8988T (cell line): ENCODE measurements around the gene IFTAP.
"Not testable (repeated sequence)": the region's sequence is repeated elsewhere in the genome, so short reads cannot be mapped to it uniquely, and the experiment has no call there.

ENCODE experiments used
- DNase-seq: peaks from one replicate; pipeline ENCODE4 v3.0.0; 2011

IFTAP gene

DNA sequence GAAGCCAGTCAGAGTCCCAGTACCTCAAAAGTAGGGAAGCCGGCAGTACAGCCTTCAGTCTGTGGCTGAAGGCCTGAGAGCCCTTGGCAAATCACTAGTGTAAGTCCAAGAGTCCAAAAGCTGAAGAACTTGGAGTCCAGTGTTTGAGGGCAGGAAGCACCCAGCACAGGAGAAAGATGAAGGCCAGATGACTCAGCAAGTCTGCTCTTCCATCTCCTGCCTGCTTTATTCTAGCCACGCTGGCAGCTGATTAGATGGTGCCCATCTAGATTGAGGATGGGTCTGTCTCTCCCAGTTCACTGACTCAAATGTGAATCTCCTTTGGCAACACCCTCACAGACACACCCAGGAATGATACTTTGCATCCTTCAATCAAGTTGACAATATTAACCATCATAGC is 67.1 kb downstream of the IFTAP start:
- DNase-seq: not testable (repeated sequence)

DNA sequence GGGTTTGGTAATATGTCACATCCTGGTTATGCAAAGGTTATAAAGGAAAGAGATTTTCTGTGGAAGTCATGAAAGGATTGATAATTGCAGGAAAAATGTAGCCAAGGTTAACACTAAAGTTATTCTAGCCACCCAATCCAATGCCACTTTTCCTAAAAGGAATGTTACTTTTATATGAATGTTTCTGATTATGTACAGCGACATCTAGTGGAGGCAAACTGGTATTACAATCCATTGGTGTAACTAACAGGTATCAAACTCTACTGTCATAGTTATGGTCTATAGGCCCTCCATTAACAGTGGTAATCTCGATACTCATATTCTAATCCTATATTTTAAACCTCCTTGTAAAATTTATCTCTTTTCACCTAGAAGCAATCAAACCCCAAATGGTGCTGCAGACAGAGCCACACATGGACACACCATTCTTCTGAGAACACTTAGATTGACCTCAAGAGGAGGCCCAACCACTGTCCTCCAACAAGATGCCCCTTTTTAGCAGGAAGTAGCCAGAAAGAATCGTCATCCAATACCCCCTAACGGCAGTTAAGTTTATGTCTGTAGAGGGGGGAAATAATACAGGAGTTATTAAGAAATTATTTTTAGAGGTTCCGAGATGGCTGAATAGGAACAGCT is 78.6 kb downstream of the IFTAP start:
- DNase-seq: no peak

DNA sequence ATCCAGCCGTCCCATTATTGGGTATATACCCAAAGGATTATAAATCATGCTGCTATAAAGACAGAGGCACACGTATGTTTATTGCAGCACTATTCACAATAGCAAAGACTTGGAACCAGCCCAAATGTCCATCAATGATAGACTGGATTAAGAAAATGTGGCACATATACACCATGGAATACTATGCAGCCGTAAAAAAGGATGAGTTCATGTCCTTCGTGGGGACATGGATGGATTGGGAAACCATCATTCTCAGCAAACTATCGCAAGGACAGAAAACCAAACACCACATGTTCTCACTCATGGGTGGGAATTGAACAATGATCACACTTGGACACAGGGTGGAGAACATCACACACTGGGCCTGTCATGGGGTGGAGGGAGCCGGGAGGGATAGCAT is 85.2 kb downstream of the IFTAP start:
- DNase-seq: not testable (repeated sequence)

GRCh38 chr11:36683818-36684217 is 89.5 kb downstream of the IFTAP start:
- DNase-seq: no peak

DNA sequence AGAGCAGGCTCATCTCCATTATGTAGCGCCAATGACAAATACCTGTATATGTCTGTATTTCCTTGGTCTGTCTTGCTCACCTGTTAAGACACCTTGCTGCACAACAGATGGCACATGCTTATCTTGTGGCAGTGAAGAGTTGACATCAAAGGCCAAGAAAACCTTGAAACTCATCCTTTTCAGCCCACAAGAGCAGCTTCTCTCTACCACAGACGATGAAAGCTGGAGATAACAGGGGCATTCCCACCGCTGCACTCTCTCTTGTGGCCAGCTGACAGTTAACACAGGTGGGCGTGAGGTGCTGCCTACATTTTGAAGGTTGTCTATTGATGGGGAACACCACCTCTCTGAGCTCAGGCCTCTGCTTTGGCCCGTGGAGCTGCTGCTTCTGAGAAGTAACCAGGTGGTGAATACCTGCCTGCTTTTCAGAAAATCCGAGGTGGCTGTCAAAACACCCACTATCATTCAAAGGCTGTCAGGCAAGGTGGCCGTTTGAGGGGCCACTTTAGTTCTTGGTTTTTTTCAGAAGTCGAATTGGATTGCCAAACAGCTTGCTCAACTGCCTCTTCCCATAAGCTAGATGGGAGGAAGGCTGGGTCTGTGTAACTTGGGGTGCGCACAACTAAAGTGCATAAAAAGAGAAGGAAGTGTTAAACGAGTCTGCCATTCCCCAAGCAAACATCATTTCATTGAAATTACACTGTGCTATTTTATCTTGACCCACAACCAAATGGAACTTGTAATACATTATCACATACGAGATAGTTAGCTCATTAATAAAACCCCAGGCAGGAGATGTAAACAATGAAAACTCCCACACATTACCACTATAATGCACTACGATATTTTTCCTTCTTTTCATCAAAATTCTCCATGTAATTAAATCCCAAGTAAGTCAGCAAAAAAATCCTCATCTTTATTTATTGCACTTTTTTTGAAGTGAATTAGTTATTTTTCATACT is 90.8 kb downstream of the IFTAP start:
- no peak for DNase-seq

DNA sequence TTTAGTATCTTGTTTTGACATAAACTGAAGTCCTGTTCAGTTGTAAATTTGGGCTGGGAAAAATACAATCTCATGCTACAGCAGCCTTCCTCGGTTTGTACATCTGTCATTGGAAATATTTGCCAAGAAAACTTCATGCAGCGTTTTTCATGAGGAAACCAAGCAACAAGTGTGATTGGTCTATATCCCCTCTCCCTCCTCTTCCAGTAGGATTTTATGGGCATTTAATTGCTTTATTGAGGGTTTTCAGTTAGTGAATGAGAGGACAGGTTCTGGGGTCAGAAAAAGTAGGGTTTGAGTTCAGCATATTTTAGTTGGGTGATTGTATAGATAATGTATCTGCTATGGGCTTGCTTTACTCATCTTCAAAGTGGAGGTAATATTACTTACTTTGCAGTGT is 93.8 kb downstream of the IFTAP start:
- DNase-seq: no peak

DNA sequence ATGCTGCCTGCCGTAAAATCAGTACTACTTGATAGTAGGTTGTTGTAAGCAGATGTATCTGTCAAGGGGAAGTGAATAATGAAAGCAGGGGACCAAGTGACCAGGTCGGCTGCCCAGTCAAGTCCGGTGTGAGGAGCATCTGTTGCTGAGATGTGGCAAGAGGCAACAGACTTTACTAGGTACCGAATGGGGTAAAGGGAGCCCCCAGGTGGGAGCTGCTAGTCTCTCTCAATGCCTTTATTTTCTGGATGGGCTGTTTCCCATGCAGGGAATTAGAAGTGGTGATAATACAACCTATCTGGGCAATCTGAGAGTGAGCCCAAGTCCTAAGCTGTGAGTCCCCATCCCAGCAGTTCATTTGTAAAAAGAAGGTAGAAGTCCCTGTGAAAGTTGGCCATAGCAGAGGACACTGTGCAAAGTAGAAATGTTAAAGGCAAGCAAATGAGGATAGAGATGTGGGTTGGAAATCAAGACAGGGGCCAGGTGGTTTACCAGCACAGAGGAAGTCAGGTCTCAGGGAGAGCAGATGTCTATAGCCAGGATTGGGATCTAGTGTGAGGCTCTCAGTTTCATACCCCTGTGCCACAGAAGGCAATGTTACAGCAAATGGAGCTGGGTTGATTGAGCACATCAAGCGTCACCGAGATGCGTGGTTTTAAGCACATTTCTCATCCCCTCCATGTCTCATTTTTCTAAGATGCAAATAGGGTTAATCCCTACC is 94.4 kb downstream of the IFTAP start:
- DNase-seq: no peak

DNA sequence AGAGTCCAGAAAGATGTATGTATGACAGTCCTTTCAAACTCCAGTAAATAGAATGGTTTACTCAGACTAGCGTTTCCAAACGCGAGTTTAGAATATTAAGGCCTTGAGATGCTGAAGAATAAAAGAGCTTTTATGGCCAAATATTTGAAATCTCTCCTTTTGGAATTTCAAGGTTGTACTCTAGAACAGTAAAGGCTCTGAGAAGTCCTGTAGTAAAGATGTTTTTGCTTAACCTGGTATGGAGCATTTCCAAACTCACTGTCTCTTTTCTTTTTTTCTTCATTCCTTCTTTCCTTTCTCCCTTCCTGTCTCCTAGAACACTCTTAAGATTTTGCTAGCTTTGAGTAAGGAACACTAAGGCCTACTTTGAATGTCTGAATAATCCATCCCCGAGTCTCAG is 95.1 kb downstream of the IFTAP start:
- DNase-seq: no peak

DNA sequence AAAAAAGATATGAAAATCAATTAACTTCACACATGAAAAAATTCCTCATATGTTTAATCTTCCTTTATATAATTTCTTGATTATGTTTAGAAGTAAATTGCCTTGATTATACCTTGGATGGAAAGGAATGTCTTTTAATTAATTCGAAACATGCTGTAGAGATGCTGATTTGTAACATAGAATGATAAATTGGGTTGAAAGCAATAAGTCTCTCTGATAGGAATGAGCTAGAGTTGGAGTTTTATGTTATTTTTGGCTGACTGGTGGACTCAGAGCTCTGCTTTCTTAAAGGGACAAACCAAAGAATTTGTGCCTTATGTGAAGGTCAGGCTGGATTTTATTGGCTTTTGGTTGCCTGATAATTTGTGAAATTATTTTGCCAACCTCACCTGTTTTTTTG is 98.4 kb downstream of the IFTAP start:
- no peak for DNase-seq

DNA sequence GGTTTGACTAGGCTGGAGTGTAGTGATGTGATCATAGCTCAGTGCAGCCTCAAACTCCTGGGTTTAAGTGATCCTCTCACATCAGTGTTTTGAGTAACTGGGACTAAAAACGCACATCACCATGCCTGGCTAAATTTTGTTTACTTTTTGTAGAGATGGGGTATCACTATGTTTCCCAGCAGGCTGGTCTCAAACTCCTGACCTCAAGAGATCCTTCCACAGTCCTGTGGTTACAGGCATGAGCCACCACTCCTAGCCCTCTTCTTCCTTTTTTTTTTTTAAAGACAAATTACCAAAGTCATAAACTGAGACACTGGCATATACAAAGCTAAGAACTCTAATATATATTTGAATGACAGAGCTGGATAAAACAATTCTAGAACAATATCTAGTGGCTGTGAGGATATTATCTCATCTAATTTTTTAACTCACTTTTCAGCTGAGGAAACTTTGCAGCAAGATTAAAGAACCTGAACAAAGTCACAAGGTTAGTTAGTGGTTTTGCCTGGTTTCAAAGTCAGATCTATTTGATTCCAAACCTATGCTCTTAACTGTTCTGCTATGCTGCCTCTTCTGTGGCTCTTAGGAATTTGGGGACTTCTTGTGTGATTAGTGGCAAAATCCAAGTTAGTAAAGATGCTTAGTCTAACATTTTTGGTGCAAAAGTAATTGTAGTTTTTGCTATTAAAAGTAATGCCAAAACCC is 99.0 kb downstream of the IFTAP start:
- no peak for DNase-seq

GRCh38 chr11:36695111-36695510 is 100.8 kb downstream of the IFTAP start:
- DNase-seq: no peak

DNA sequence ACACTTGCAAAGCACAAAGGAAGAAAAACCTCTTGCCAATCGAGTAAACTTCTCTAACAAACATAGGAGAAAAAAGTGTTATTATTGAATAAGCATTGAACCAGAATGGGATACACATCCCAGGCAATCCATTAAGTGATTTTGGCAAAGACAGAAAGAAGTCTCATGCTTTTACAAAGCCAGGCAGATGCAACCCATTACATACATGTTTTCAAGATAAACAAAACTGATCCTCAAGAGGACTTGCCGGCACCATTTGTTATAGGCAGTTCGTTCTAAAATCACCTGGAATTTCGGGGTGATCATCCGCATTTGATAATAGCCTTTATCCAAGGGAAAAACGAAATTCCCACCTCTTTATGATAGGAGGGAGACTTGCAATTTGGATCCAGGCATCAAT is 101.3 kb downstream of the IFTAP start:
- DNase-seq: no peak

DNA sequence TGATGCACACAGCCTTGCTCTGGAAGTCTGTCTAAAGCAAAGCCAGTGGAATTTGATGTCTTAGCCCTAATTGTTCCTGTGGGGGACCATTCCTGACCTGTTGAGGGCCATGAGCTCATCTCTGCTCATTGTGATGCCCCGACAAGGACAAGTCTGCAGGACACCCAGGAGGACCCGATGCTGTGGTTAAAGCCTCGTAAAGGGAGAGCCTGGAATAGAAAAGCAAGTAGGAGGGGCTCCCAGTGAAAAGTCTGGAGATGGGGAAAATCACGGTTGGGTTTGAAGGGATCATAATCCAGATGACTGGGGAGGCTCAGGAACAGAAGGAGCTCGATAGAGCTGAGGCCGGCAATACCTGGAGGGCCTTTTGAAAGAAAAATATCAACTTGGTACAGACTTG is 102.2 kb downstream of the IFTAP start:
- no peak for DNase-seq

GRCh38 chr11:36699271-36699670 is 105.0 kb downstream of the IFTAP start:
- DNase-seq: no peak

GRCh38 chr11:36700246-36700645 is 105.9 kb downstream of the IFTAP start:
- no peak for DNase-seq

DNA sequence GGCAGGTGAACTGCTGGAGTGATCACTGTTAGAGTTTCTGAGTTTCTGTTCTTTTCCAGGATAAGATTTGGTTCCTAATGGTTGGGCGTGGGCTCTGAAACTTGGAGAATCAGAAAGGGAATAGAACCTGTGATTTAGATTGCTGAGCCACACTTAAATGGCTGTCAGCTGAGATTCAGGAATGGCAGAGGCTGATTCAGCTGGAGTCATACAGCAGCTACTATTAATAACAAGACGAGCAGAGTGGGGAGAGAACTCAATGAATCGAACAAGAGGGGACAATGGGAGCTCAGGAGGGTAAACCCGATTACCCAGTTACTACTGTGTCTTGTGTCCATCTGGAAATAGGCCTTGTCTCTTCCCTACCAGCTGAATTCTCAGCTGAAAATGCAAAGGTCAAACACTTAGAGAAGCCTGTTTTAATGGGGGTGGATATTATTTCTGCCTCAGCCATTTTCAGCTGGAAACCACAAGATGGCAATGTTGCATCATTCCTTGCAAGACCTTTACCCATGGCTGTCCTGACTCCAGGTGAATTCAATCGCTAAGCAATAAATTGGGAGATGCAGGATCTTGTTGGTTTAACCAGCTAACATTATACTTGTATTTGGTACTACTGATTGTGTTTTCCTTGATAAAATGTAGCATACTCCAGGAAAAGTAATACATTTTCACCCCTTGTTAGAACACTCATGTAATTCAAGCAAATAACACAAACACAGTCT is 108.2 kb downstream of the IFTAP start:
- peak; percentile 35 for DNase-seq

GRCh38 chr11:36703055-36703404 is 108.7 kb downstream of the IFTAP start:
- DNase-seq: no peak
